ENCODE results near the gene GPER1. TPM values are rescaled to one million over a fixed set of nuclear protein-coding genes. Genes with fewer than 3 reads are reported as not detected.

GPER1 gene
- total RNA-seq, 1 donor from 2014 or later, result 26.0 TPM

DNA sequence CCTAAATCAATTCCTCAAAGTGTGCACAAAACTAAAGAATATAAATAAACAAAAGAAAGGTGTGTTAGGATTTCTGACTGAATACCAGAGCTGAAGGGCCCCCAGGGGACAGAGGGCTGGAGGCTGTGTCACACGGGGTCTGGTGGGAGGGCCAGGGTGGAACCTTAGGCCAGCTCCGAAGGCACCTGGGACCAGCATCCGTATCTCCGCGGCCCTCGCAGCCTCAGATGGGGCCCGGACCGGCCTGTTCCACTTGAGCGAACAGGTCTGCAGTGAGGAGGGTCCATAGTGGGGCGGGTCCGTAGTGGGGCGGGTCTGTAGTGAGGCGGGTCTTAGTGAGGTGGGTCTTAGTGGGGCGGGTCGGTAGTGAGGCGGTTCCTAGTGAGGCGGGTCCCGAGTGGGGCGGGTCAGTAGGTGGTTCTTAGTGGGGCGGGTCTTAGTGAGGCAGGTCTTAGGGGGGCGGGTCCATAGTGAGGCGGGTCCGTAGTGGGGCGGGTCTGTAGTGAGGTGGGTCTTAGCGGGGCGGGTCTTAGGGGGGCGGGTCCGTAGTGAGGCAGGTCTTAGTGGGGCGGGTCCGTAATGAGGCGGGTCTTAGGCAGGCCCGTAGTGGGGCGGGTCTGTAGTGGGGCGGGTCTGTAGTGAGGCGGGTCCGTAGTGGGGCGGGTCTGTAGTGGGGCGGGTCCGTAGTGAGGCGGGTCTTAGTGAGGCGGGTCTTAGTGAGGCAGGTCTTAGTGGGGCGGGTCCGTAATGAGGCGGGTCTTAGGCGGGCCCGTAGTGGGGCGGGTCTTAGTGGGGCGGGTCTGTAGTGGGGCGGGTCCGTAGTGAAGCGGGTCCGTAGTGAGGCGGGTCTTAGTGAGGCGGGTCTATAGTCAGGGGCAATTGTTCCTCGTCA is 28.5 kb upstream of the GPER1 start:
- Histone ChIP-seq H3K4me3 (peak overlapping the region; percentile 23), H3K27ac (peak overlapping the region; percentile 77), H3K27me3 (ENCODE audit: low read depth) (no peaks in the 10 kb centered on the region), H3K36me3 (peaks cover 19% of the 10 kb centered on the region), H3K4me1 (peaks cover 37% of the 10 kb centered on the region), H3K9me3 (no peaks in the 10 kb centered on the region)
- peak; percentile 73 to 79 for ATAC-seq
- peak; percentile 83 for DNase-seq
- TF ChIP-seq, protein P1, sequence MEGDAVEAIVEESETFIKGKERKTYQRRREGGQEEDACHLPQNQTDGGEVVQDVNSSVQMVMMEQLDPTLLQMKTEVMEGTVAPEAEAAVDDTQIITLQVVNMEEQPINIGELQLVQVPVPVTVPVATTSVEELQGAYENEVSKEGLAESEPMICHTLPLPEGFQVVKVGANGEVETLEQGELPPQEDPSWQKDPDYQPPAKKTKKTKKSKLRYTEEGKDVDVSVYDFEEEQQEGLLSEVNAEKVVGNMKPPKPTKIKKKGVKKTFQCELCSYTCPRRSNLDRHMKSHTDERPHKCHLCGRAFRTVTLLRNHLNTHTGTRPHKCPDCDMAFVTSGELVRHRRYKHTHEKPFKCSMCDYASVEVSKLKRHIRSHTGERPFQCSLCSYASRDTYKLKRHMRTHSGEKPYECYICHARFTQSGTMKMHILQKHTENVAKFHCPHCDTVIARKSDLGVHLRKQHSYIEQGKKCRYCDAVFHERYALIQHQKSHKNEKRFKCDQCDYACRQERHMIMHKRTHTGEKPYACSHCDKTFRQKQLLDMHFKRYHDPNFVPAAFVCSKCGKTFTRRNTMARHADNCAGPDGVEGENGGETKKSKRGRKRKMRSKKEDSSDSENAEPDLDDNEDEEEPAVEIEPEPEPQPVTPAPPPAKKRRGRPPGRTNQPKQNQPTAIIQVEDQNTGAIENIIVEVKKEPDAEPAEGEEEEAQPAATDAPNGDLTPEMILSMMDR (IDR thresholded peaks at IDR 0.05), result no peak
- intact Hi-C loops (cut with DNase I), result loop anchor here (5.0 kb wide), 1 partner anchor 67 kb away; no protein-coding TSS in a partner anchor

DNA sequence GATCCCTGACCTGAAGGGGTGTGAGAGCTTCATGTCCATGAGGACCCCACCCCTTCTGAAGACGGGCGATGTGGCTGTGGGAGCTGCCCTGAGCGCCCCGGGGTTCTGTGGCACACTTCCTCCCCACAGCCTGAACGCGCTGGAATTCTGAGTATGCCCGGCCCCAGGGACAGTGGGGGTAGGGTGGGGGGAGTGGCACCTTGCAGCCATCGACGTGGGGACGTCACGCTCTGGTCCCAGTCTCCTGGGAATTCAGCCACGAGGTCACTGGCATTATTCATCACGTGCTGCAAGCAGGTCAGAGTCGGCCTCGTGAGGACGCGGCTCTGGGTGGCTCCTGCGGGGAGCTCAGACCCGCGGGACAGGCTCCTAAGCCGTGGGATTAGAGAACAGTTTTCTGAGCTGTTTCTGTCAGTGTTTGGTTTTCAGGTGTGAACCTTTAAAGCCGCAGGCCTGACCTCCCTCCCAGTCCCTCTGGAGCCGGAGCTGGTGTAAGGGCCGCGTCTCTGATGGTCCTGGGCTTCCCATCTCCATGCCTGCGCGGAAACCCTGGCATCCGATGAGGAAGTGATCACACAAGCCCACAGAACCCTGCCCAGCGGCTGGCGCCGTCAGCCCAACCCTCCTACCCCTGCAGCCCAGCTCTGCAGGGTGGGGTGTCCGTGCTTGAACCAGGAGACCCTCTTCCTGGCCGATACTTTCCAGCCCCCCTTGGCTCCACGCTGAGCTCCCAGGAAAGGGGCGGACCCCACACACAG is 27.4 kb upstream of the GPER1 start:
- no peak for DNase-seq
- Histone ChIP-seq H3K4me3 (peak overlapping the region; percentile 23), H3K27ac (peak overlapping the region; percentile 77), H3K4me1 (peaks cover 33% of the 10 kb centered on the region), H3K27me3 (ENCODE audit: low read depth) (no peaks in the 10 kb centered on the region), H3K36me3 (peaks cover 19% of the 10 kb centered on the region), H3K9me3 (no peaks in the 10 kb centered on the region)
- ATAC-seq, result peak; percentile 7 to 17
- intact Hi-C loops (cut with DNase I), result loop anchor here (5.0 kb wide), 1 partner anchor 68 kb away; no protein-coding TSS in a partner anchor
- TF ChIP-seq, protein P1 (IDR thresholded peaks at IDR 0.05), result no peak

DNA sequence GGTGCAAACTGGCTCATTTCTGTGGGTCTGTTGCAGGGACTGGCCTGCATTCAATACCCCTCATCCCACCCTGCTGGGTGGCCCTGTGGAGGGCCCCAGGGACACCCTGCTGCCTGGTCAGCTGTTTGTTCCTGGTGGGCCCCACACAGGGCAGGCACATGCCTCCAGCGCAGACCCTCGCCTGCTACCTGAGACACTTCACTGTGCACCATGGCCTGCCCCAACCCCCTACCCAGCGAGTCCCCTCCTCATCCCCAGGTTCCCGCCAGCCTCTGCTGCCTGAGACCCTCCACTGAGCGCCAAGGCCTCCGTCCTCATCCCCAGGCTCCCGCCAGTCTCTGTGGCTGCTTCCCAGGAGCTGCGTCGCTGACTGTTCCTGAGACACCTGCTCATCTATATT is 26.7 kb upstream of the GPER1 start:
- TF ChIP-seq, protein P1 (IDR thresholded peaks at IDR 0.05), result no peak
- ATAC-seq (no peak), DNase-seq (no peak)
- no peaks in the 10 kb centered on the region for H3K27me3 ChIP-seq (ENCODE audit: low read depth)
- no peak overlapping the region for H3K4me3 ChIP-seq
- H3K4me1 ChIP-seq, result peaks cover 33% of the 10 kb centered on the region
- peak overlapping the region; percentile 77 for H3K27ac ChIP-seq
- H3K9me3 ChIP-seq, result no peaks in the 10 kb centered on the region
- intact Hi-C loops (cut with DNase I), result loop anchor here (5.0 kb wide), 1 partner anchor 69 kb away; no protein-coding TSS in a partner anchor
- H3K36me3 ChIP-seq, result peaks cover 19% of the 10 kb centered on the region

DNA sequence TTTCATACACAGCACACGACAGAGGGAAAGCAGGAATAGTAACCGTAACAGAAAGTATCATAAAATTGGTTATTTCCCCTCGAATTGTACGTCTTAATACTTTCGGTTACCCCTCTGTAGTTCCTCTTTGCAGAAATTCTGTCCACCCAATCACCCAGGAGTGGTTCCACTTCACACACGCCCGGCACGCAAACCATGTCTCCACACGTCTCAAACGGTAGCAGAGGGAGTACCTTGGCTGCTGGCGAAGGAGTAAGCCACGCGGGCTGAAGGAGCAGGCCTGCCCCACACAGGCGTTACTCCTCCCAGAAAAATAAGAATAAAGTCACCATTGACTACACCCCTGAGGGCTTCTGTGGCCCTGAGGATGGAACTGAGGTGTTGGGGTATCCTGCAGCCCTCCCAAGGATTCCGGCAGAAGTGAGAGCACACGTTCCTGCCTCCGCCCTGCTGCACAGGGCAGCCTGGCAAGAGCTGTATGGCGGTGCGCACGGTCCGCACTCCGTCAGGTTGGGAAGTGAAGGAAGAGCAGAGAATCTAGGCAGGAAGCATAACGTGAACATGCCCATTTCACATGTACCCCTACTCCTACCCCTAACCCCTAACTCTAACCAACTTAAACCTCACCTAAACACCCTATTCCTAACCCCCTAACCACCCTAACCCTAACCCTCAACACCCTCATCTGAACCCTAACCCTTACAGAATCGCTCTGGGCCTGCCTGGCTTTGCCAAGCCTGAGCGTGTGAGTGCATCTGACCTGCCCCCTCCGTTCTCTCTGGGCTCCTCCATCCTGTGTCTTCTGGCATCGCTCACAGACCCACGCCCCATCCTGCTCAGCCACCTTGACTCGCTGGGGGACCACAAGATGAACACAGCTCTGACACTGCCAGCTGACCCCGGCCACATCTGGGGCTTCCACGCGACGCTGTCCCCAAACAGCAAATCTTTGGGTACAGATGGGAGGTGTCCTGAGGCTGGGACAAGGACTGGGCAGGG is 25.3 kb upstream of the GPER1 start:
- DNase-seq, result no peak
- TF ChIP-seq, protein P1 (IDR thresholded peaks at IDR 0.05), result no peak
- H3K4me1 ChIP-seq, result peaks cover 30% of the 10 kb centered on the region

More for the DNA sequence above, 25.3 kb upstream of the GPER1 start:
- Histone ChIP-seq H3K36me3 (peaks cover 15% of the 10 kb centered on the region), H3K27me3 (ENCODE audit: low read depth) (no peaks in the 10 kb centered on the region), H3K27ac (no peak overlapping the region), H3K9me3 (no peaks in the 10 kb centered on the region), H3K4me3 (no peak overlapping the region)
- no peak for ATAC-seq
- intact Hi-C loops (cut with DNase I), result loop anchor here (5.0 kb wide), 1 partner anchor 70 kb away; no protein-coding TSS in a partner anchor
